DND-41 (cell line): ENCODE results near the gene MYOM1.

Experiments
- ATAC-seq: fragments of 200-7000 bp; cut with Tn5 transposase; 3 replicates; pipeline ENCODE4 v1.9.1; 2021; ENCODE audit warnings: low read depth; ENCODE audit not compliant: insufficient read depth
- DNase-seq: peaks from one replicate; pipeline ENCODE4 v3.0.0-alpha.2; 2020
- H2AFZ ChIP-seq: 2 replicates; pipeline ENCODE4 v1.6.0; 2012; ENCODE audit warnings: low read depth, low read length
- H3K27ac ChIP-seq: 2 replicates; pipeline ENCODE4 v1.5.1; 2012; ENCODE audit warnings: low read length, inconsistent platforms
- H3K27me3 ChIP-seq: fragments of 200-600 bp; sonication (generic); 2 replicates; pipeline ENCODE4 v1.6.0; 2012; ENCODE audit warnings: low read length, mild to moderate bottlenecking, inconsistent platforms; ENCODE audit not compliant: insufficient read depth, poor library complexity
- H3K36me3 ChIP-seq: 2 replicates; pipeline ENCODE4 v1.5.1; 2012; ENCODE audit warnings: low read length, inconsistent platforms; ENCODE audit not compliant: insufficient read depth
- H3K4me1 ChIP-seq: 2 replicates; pipeline ENCODE4 v1.5.1; 2012; ENCODE audit warnings: mild to moderate bottlenecking, low read length; ENCODE audit not compliant: insufficient read depth
- H3K4me2 ChIP-seq: 2 replicates; pipeline ENCODE4 v1.6.0; 2012; ENCODE audit warnings: mild to moderate bottlenecking, moderate library complexity, low read length, inconsistent platforms; ENCODE audit not compliant: insufficient read depth
- H3K4me3 ChIP-seq, 2 experiments: fragments of 200-600 bp in 1 of 2; shearing (Covaris generic) in 1 of 2; 2 replicates each; pipeline ENCODE4 v1.5.1; 2012 to 2016; ENCODE audit warnings: inconsistent platforms in 2 of 2, low read length in 2 of 2, mild to moderate bottlenecking in 2 of 2, low read depth in 1 of 2, moderate library complexity in 1 of 2
- H3K79me2 ChIP-seq: 2 replicates; pipeline ENCODE4 v1.6.0; 2012; ENCODE audit warnings: low read length, inconsistent platforms; ENCODE audit not compliant: insufficient read depth
- H3K9ac ChIP-seq: 2 replicates; pipeline ENCODE4 v1.6.0; 2012; ENCODE audit warnings: low read depth, mild to moderate bottlenecking, inconsistent platforms, low read length, moderate library complexity
- H3K9me3 ChIP-seq: 2 replicates; pipeline ENCODE4 v1.5.1; 2012; ENCODE audit warnings: low read length, moderate library complexity, mild to moderate bottlenecking, inconsistent platforms; ENCODE audit not compliant: insufficient read depth, severe bottlenecking
- H4K20me1 ChIP-seq: 2 replicates; pipeline ENCODE4 v1.6.0; 2012; ENCODE audit warnings: low read length; ENCODE audit not compliant: insufficient read depth
- CTCF ChIP-seq: IDR thresholded peaks from 2 replicates; pipeline ENCODE4 v1.5.1; 2012; ENCODE audit warnings: borderline replicate concordance, low read length, moderate library complexity, mild to moderate bottlenecking; ENCODE audit not compliant: poor library complexity, severe bottlenecking; ENCODE audit errors: extremely low read depth
- EZH2 ChIP-seq: IDR thresholded peaks from 3 replicates; pipeline ENCODE4 v1.6.1; 2012; ENCODE audit warnings: borderline replicate concordance, low read depth, mild to moderate bottlenecking, moderate library complexity, low read length, inconsistent platforms; ENCODE audit not compliant: severe bottlenecking

MYOM1 gene

DNA sequence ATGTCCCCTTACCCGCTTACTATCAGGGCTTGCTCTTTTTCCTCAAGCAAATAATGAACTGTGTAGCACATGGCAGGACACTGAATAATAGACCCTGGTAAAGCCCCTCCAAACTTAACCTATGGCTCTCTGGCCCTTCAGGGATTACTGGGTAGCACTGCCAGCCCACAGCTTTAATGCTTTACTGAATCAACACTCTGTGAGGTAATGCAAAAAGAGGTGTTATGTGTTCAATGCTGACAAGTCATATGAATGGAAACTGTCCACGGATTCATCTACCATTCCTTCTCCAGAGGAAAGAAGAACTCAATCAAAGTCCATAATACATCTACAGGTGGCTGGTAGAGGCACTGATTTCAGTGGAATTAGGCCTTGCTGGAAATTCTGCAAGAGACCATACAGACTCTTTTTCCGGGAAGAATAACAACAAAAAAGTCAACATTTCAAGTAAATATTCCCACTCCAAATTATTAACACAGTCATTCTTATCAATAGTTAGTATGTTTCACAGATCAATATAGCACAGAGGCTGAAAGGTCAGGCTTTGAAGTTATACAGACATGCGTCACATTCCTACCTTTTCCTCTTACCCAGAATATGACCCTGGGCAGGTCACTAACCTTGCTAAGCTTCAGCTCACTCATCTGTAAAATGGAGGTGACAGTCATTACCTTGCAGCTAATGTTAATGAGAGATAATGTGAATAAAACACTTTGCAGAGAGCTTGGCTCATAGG lies 13.8 kb upstream of the MYOM1 start:
- no peak for TF ChIP-seq EZH2
- no peak for TF ChIP-seq CTCF
- H3K27ac ChIP-seq, result no peak overlapping the region
- ATAC-seq (no peak), DNase-seq (no peak)
- H3K9ac ChIP-seq, result no peak overlapping the region
- no peak overlapping the region for H3K4me3 ChIP-seq
- no peaks in the 10 kb centered on the region for H3K9me3 ChIP-seq
- H3K4me1 ChIP-seq, result no peaks in the 10 kb centered on the region
- no peak overlapping the region for H3K4me2 ChIP-seq
- no peaks in the 10 kb centered on the region for H4K20me1 ChIP-seq
- no peaks in the 10 kb centered on the region for H3K36me3 ChIP-seq
- no peaks in the 10 kb centered on the region for H3K79me2 ChIP-seq
- H3K27me3 ChIP-seq, result no peaks in the 10 kb centered on the region
- no peak overlapping the region for H2AFZ ChIP-seq

DNA sequence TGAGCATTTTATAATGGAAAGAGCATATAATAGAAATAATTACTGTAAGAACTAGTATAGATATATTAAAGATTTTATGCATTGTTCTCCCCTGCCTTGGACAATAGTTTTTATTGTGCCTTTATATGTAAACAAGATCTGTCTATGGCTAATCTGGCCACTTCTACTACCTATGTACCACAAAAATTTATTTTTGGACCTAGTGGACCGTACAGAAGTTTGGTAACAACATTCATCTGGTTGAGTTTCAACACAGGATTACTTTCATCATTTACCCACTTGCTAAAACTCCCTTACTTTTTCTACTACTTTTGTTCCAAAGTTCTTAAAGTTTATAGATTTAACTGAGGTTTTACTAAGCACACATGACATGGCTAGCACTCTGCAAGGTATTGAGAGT lies 13.2 kb upstream of the MYOM1 start:
- Histone ChIP-seq H3K79me2 (no peaks in the 10 kb centered on the region), H3K4me3 (no peak overlapping the region), H3K27ac (no peak overlapping the region), H3K27me3 (no peaks in the 10 kb centered on the region), H3K9ac (no peak overlapping the region), H3K4me2 (no peak overlapping the region), H3K36me3 (no peaks in the 10 kb centered on the region), H3K4me1 (no peaks in the 10 kb centered on the region), H3K9me3 (no peaks in the 10 kb centered on the region), H2AFZ (no peak overlapping the region), H4K20me1 (no peaks in the 10 kb centered on the region)
- no peak for ATAC-seq
- no peak for TF ChIP-seq EZH2
- TF ChIP-seq CTCF, result no peak
- no peak for DNase-seq

DNA sequence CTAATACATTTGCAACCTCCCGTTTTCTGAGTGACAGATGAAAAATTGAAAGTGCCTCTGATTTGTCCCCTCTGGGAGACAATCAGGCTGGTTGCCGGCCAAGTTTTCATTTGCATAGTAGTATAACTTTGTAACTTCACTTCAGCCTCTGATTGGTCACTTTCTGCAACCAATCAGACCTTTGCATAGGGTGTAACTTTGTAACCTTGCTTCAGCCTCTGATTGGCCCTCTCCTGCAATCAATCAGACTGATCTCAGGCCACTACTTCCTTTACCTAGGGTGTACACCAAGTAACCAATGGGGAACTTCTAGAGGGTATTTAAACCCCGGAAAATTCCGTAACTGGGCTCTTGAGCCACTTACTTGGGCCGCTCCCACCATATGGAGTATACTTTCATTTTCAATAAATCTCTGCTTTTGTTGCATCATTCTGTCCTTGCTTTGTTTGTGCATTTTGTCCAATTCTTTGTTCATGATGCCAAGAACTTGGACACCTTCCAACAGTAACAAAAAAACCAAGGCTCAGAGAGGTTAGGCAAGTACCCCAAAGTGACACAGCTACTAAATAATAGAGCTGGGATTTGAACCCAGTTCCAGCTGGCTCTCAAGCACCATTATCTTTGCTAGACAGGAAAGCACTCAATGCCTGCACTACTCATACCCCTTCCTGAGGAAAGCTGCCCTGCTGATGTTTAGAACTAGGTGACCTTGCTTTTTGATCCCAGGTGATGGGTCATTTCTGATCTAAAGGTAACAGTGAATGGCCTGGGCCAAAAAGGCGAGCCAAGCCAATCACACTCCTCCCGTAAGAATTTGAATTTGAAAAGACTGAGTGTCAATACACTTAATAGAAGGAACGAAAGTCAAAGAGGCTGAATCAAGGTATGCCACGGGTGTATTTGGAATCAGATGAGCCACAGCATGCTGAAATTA lies 10.9 kb upstream of the MYOM1 start:
- Histone ChIP-seq H4K20me1 (no peaks in the 10 kb centered on the region), H2AFZ (no peak overlapping the region)
- no peak for DNase-seq

More for the DNA sequence above, 10.9 kb upstream of the MYOM1 start:
- TF ChIP-seq EZH2 (no peak), CTCF (no peak)
- H3K9ac ChIP-seq, result no peak overlapping the region
- H3K27me3 ChIP-seq, result no peaks in the 10 kb centered on the region
- no peak overlapping the region for H3K4me3 ChIP-seq
- H3K9me3 ChIP-seq, result no peaks in the 10 kb centered on the region
- H3K36me3 ChIP-seq, result no peaks in the 10 kb centered on the region
- H3K79me2 ChIP-seq, result no peaks in the 10 kb centered on the region
- no peak for ATAC-seq
- no peak overlapping the region for H3K4me2 ChIP-seq
- H3K4me1 ChIP-seq, result no peaks in the 10 kb centered on the region
- H3K27ac ChIP-seq, result no peak overlapping the region
